ENCODE measurements around the gene RO60. TPM values are rescaled to one million over a fixed set of nuclear protein-coding genes. Genes with fewer than 3 reads are reported as not detected.
"Not testable (repeated sequence)": the region's sequence is repeated elsewhere in the genome, so short reads cannot be mapped to it uniquely, and the experiment has no call there.

The RO60 gene
- total RNA-seq, 1 experiment from 2014 or later, result 69.5 TPM

DNA sequence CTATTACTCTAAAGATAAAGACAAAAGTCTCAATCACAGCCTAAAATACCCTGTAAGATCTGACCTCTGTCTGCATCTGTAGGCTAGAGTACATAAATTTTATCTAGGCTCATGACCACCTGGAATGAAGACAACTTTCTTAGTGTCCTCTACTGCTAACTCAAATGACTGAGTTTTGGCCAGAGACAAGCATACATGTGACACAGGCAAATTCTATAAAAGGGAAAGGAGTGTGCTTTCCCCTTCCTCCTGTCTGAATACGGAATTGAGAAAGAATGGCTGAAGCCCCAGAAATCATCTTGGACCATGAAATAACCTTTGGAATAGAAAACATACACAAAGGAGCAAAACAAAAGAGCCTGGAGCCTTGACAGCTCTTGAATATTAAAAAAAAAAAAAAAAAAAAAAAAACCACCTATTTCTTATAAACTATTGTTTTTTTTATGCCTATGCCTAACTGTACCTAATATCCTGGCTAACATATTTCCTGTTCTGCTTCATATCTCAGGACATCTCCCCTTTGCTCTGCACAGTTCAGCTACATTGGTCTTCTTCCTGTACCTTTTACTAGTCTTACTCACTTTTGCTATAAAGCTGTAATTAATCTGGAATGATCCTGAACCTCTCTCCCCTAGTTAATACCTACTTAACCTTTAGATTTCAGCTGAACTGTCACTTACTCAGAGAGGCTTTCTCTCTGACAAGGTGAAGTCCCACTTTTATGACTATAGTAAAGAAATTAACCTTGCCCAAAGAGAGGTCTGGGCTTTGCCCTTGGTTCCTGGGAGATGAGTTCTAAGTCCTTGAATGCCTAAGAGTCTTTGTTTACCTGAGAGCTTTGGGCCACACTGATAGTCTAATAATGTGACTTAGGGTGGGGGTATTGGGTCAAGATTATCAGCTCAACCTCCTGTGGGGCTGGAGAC, 16.4 kb upstream of the RO60 start:
- no TSS peak for BruUV-seq (replicated peaks)
- Histone ChIP-seq H3K79me2 (ENCODE audit: insufficient read depth, low read length) (peaks cover 76% of the 10 kb centered on the region), H4K20me1 (ENCODE audit: insufficient read depth) (peaks cover 7% of the 10 kb centered on the region; the same call in 1 of the 2 replicates), H2AFZ (ENCODE audit: low read depth, low read length, poor library complexity, severe bottlenecking) (no peak overlapping the region), H3K4me2 (ENCODE audit: low read length) (no peak overlapping the region), H3K9ac (ENCODE audit: low read length) (no peak overlapping the region), H3K36me3 (ENCODE audit: control insufficient read depth in 1 of 2, insufficient read depth in 2 of 2, low read length in 2 of 2) (peaks cover 13 to 33% of the 10 kb centered on the region in 2 experiments; a peak in 3 of 4 replicates), H3K27me3 (ENCODE audit: insufficient read depth, low read length) (no peaks in the 10 kb centered on the region), H3K27ac (ENCODE audit: low read depth, low read length) (no peak overlapping the region), H3K9me3 (ENCODE audit: control insufficient read depth in 1 of 2, insufficient read depth in 1 of 2, low read depth in 1 of 2, low read length in 2 of 2) (no peaks in the 10 kb centered on the region), H3K9me2 (ENCODE audit: insufficient read depth) (no peaks in the 10 kb centered on the region), H3K4me3 (replicated peaks in 1 of 2; ENCODE audit: low read depth in 1 of 2, low read length in 2 of 2) (no peak overlapping the region), H3K4me1 (ENCODE audit: control insufficient read depth in 1 of 2, insufficient read depth in 2 of 2, low read length in 2 of 2) (no peaks in the 10 kb centered on the region)
- CTCF ChIA-PET, result no interaction called here
- DNase-seq (ENCODE audit: low read depth, low spot score) (no peak), ATAC-seq (no peak)
- TF ChIP-seq EZH2 (IDR thresholded peaks at IDR 0.05) (no peak), JUND (IDR thresholded peaks at IDR 0.05) (no peak)
- RAD21 ChIA-PET (ENCODE audit: low non-redundant PET in 1 of 2, low total read pairs in 2 of 2, uncharacterized antibody in 2 of 2, unreplicated experiment in 2 of 2), result no interaction called here
- POLR2A ChIA-PET, result no interaction called here
- intact Hi-C loops (cut with micrococcal nuclease), result no loop called here

DNA sequence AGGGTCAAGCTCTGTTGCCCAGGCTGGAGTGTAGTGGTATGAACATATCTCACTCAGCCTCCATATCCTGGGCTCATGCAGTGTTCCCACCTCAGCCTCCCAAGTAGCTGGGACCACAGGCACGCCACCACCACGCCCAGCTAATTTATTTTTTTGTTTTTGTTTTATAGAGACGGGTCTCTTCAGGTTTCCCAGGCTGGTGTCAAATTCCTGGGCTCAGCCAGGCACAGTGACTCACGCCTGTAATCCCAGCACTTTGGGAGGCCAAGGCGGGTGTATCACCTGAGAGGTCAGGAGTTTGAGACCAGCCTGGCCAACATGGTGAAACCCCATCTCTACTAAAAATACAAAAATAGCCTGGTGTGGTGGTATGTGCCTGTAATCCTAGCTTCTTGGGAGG, 10.5 kb upstream of the RO60 start:
- ATAC-seq (peak; percentile 87), DNase-seq (ENCODE audit: low read depth, low spot score) (peak; percentile 28)
- H3K9me2 ChIP-seq (ENCODE audit: insufficient read depth); H3K9me3 ChIP-seq (ENCODE audit: control insufficient read depth in 1 of 2, insufficient read depth in 1 of 2, low read depth in 1 of 2, low read length in 2 of 2); POLR2A ChIA-PET; H4K20me1 ChIP-seq (ENCODE audit: insufficient read depth); H3K9ac ChIP-seq (ENCODE audit: low read length); BruUV-seq (replicated peaks); H2AFZ ChIP-seq (ENCODE audit: low read depth, low read length, poor library complexity, severe bottlenecking); H3K27ac ChIP-seq (ENCODE audit: low read depth, low read length); intact Hi-C loops (cut with micrococcal nuclease); CTCF ChIA-PET; RAD21 ChIA-PET (ENCODE audit: low non-redundant PET in 1 of 2, low total read pairs in 2 of 2, uncharacterized antibody in 2 of 2, unreplicated experiment in 2 of 2); H3K4me3 ChIP-seq (replicated peaks in 1 of 2; ENCODE audit: low read depth in 1 of 2, low read length in 2 of 2); H3K27me3 ChIP-seq (ENCODE audit: insufficient read depth, low read length): not testable (repeated sequence)
- H3K36me3 ChIP-seq (ENCODE audit: control insufficient read depth in 1 of 2, insufficient read depth in 2 of 2, low read length in 2 of 2), result peaks cover 26 to 48% of the 10 kb centered on the region in 2 experiments; a peak in 3 of 4 replicates
- H3K79me2 ChIP-seq (ENCODE audit: insufficient read depth, low read length), result peaks cover 92% of the 10 kb centered on the region
- peaks cover 8 to 13% of the 10 kb centered on the region in 2 experiments for H3K4me1 ChIP-seq (ENCODE audit: control insufficient read depth in 1 of 2, insufficient read depth in 2 of 2, low read length in 2 of 2)
- TF ChIP-seq FOSL1 (IDR thresholded peaks at IDR 0.05; ENCODE audit: low read depth), result 0 out of 2 replicates have a peak, but pooled peaks have one; percentile 19
- peak overlapping the region; percentile 29; the same call in 1 of the 2 replicates for H3K4me2 ChIP-seq (ENCODE audit: low read length)

All from HCT116 (cell line).